ENCODE data around the gene REG1A. TPM values are rescaled to one million over a fixed set of nuclear protein-coding genes. Genes with fewer than 3 reads are reported as not detected.

The REG1A gene
- not detected for total RNA-seq

GRCh38 chr2:79120194-79120713 is at the start of gene REG1A:
Gene REG1A, plus strand, starts transcription at chr2:79120488. Its CDS starts 374 bp downstream, at chr2:79120862.
- Mint-ChIP-seq H3K4me1 (ENCODE audit: low read depth) (no peaks in the 10 kb centered on the region), H3K4me3 (no peak within 1 kb of the TSS), H3K27me3 (ENCODE audit: low read depth) (no peaks in the 10 kb centered on the region), H3K27ac (no peak within 1 kb of the TSS), H3K36me3 (ENCODE audit: insufficient read depth in 2 of 2) (no peaks in the 10 kb centered on the region), H3K9me3 (peaks cover 4 to 11% of the 10 kb centered on the region in 2 donors)
- DNase-seq (no peak), ATAC-seq (replicated peaks in 1 of 2) (no peak)

GRCh38 chr2:79071078-79071477 is 49.2 kb upstream of the REG1A start:
- no peak overlapping the region for H3K27ac Mint-ChIP-seq

GRCh38 chr2:79082987-79083386 is 37.3 kb upstream of the REG1A start:
- ATAC-seq (replicated peaks in 1 of 2), result no peak
- H3K27me3 Mint-ChIP-seq (ENCODE audit: low read depth), result no peaks in the 10 kb centered on the region

More at GRCh38 chr2:79071078-79071477, 49.2 kb upstream of the REG1A start:
- H3K36me3 Mint-ChIP-seq (ENCODE audit: insufficient read depth in 2 of 2), result no peaks in the 10 kb centered on the region
- no peak for ATAC-seq (replicated peaks in 1 of 2)
- DNase-seq, result no peak
- no peak overlapping the region for H3K4me3 Mint-ChIP-seq
- no peaks in the 10 kb centered on the region for H3K4me1 Mint-ChIP-seq (ENCODE audit: low read depth)
- peaks cover 10 to 13% of the 10 kb centered on the region in 2 donors for H3K9me3 Mint-ChIP-seq
- H3K27me3 Mint-ChIP-seq (ENCODE audit: low read depth), result no peaks in the 10 kb centered on the region

GRCh38 chr2:79083597-79084251 is 36.6 kb upstream of the REG1A start:
- ATAC-seq (replicated peaks in 1 of 2), result no peak
- Mint-ChIP-seq H3K36me3 (ENCODE audit: insufficient read depth in 2 of 2) (peaks cover 0 to 3% of the 10 kb centered on the region in 2 donors), H3K27ac (no peak overlapping the region)

More at GRCh38 chr2:79082987-79083386, 37.3 kb upstream of the REG1A start:
- DNase-seq, result no peak
- Mint-ChIP-seq H3K4me1 (ENCODE audit: low read depth) (no peaks in the 10 kb centered on the region), H3K9me3 (peaks cover 10 to 11% of the 10 kb centered on the region in 2 donors), H3K4me3 (no peak overlapping the region), H3K36me3 (ENCODE audit: insufficient read depth in 2 of 2) (peaks cover 0 to 1% of the 10 kb centered on the region in 2 donors), H3K27ac (no peak overlapping the region)

GRCh38 chr2:79084495-79085135 is 35.7 kb upstream of the REG1A start:
- peaks cover 7% of the 10 kb centered on the region in 2 donors for H3K9me3 Mint-ChIP-seq
- peaks cover 0 to 3% of the 10 kb centered on the region in 2 donors for H3K36me3 Mint-ChIP-seq (ENCODE audit: insufficient read depth in 2 of 2)
- H3K4me1 Mint-ChIP-seq (ENCODE audit: low read depth), result no peaks in the 10 kb centered on the region
- H3K27me3 Mint-ChIP-seq (ENCODE audit: low read depth), result no peaks in the 10 kb centered on the region
- no peak overlapping the region for H3K27ac Mint-ChIP-seq
- no peak overlapping the region for H3K4me3 Mint-ChIP-seq
- DNase-seq (no peak), ATAC-seq (replicated peaks in 1 of 2) (no peak)

More at GRCh38 chr2:79083597-79084251, 36.6 kb upstream of the REG1A start:
- H3K27me3 Mint-ChIP-seq (ENCODE audit: low read depth), result no peaks in the 10 kb centered on the region
- no peak overlapping the region for H3K4me3 Mint-ChIP-seq
- H3K4me1 Mint-ChIP-seq (ENCODE audit: low read depth), result no peaks in the 10 kb centered on the region
- no peak for DNase-seq
- peaks cover 9 to 12% of the 10 kb centered on the region in 2 donors for H3K9me3 Mint-ChIP-seq

- Mint-ChIP-seq H3K27ac (no peak overlapping the region), H3K9me3 (peaks cover 7% of the 10 kb centered on the region in 2 donors), H3K27me3 (ENCODE audit: low read depth) (no peaks in the 10 kb centered on the region), H3K4me3 (no peak overlapping the region), H3K4me1 (ENCODE audit: low read depth) (no peaks in the 10 kb centered on the region), H3K36me3 (ENCODE audit: insufficient read depth in 2 of 2) (peaks cover 0 to 3% of the 10 kb centered on the region in 2 donors)
- DNase-seq, result no peak
- ATAC-seq (replicated peaks in 1 of 2), result no peak
Observed at GRCh38 chr2:79085382-79085781, 34.9 kb upstream of the REG1A start.

GRCh38 chr2:79086255-79086654 is 34.0 kb upstream of the REG1A start:
- DNase-seq (no peak), ATAC-seq (replicated peaks in 1 of 2) (no peak)
- Mint-ChIP-seq H3K27me3 (ENCODE audit: low read depth) (no peaks in the 10 kb centered on the region), H3K4me1 (ENCODE audit: low read depth) (no peaks in the 10 kb centered on the region), H3K36me3 (ENCODE audit: insufficient read depth in 2 of 2) (peaks cover 0 to 2% of the 10 kb centered on the region in 2 donors), H3K9me3 (peaks cover 5 to 7% of the 10 kb centered on the region in 2 donors), H3K27ac (no peak overlapping the region), H3K4me3 (no peak overlapping the region)

GRCh38 chr2:79087785-79088364 is 32.4 kb upstream of the REG1A start, which contains the start of gene REG1B:
Gene REG1B, minus strand, starts transcription at chr2:79087993. Its CDS starts 381 bp downstream, at chr2:79087612.
- ATAC-seq (replicated peaks in 1 of 2) (no peak), DNase-seq (no peak)
- Mint-ChIP-seq H3K4me3 (no peak within 1 kb of the TSS), H3K27ac (no peak within 1 kb of the TSS), H3K4me1 (ENCODE audit: low read depth) (no peaks in the 10 kb centered on the region), H3K36me3 (ENCODE audit: insufficient read depth in 2 of 2) (peaks cover 0 to 2% of the 10 kb centered on the region in 2 donors), H3K9me3 (peaks cover 4% of the 10 kb centered on the region in 2 donors), H3K27me3 (ENCODE audit: low read depth) (no peaks in the 10 kb centered on the region)

- Mint-ChIP-seq H3K4me3 (no peak overlapping the region), H3K27me3 (ENCODE audit: low read depth) (no peaks in the 10 kb centered on the region), H3K27ac (no peak overlapping the region), H3K9me3 (peaks cover 4% of the 10 kb centered on the region in 2 donors), H3K4me1 (ENCODE audit: low read depth) (no peaks in the 10 kb centered on the region), H3K36me3 (ENCODE audit: insufficient read depth in 2 of 2) (peaks cover 0 to 2% of the 10 kb centered on the region in 2 donors)
- no peak for DNase-seq
- ATAC-seq (replicated peaks in 1 of 2), result no peak
Observed at GRCh38 chr2:79090693-79091092, 29.6 kb upstream of the REG1A start.

GRCh38 chr2:79097843-79098242 is 22.4 kb upstream of the REG1A start:
- Mint-ChIP-seq H3K4me1 (ENCODE audit: low read depth) (no peaks in the 10 kb centered on the region), H3K27ac (no peak overlapping the region), H3K9me3 (peaks cover 4 to 10% of the 10 kb centered on the region in 2 donors), H3K4me3 (no peak overlapping the region), H3K36me3 (ENCODE audit: insufficient read depth in 2 of 2) (peaks cover 0 to 2% of the 10 kb centered on the region in 2 donors), H3K27me3 (ENCODE audit: low read depth) (no peaks in the 10 kb centered on the region)
- DNase-seq, result no peak
- no peak for ATAC-seq (replicated peaks in 1 of 2)

GRCh38 chr2:79099140-79099686 is 21.1 kb upstream of the REG1A start:
- Mint-ChIP-seq H3K36me3 (ENCODE audit: insufficient read depth in 2 of 2) (peaks cover 0 to 2% of the 10 kb centered on the region in 2 donors), H3K27ac (no peak overlapping the region), H3K4me3 (no peak overlapping the region), H3K4me1 (ENCODE audit: low read depth) (no peaks in the 10 kb centered on the region), H3K9me3 (peaks cover 4 to 12% of the 10 kb centered on the region in 2 donors), H3K27me3 (ENCODE audit: low read depth) (no peaks in the 10 kb centered on the region)
- DNase-seq, result no peak
- no peak for ATAC-seq (replicated peaks in 1 of 2)

- peaks cover 0 to 2% of the 10 kb centered on the region in 2 donors for H3K36me3 Mint-ChIP-seq (ENCODE audit: insufficient read depth in 2 of 2)
- peaks cover 4 to 12% of the 10 kb centered on the region in 2 donors for H3K9me3 Mint-ChIP-seq
- no peak overlapping the region for H3K4me3 Mint-ChIP-seq
- DNase-seq (no peak), ATAC-seq (replicated peaks in 1 of 2) (no peak)
- H3K27ac Mint-ChIP-seq, result no peak overlapping the region
- H3K4me1 Mint-ChIP-seq (ENCODE audit: low read depth), result no peaks in the 10 kb centered on the region
- H3K27me3 Mint-ChIP-seq (ENCODE audit: low read depth), result no peaks in the 10 kb centered on the region
Observed at GRCh38 chr2:79100285-79100684, 20.0 kb upstream of the REG1A start.

GRCh38 chr2:79101024-79101423 is 19.3 kb upstream of the REG1A start:
- no peak for ATAC-seq (replicated peaks in 1 of 2)
- peaks cover 0 to 2% of the 10 kb centered on the region in 2 donors for H3K36me3 Mint-ChIP-seq (ENCODE audit: insufficient read depth in 2 of 2)
- H3K4me3 Mint-ChIP-seq, result no peak overlapping the region
- no peaks in the 10 kb centered on the region for H3K4me1 Mint-ChIP-seq (ENCODE audit: low read depth)
- H3K27ac Mint-ChIP-seq, result no peak overlapping the region
- no peak for DNase-seq
- no peaks in the 10 kb centered on the region for H3K27me3 Mint-ChIP-seq (ENCODE audit: low read depth)
- H3K9me3 Mint-ChIP-seq, result peaks cover 4 to 12% of the 10 kb centered on the region in 2 donors

All from activated T-cell treated with anti-CD3 and anti-CD28 coated beads, Interleukin-2, amount 50 U/mL, for 72 hours (primary cell).